Measurements from ENCODE around the gene NDUFS4.
A peak's percentile ranks its signal among the peaks of the same experiment; 100 is the strongest.
"Not testable (repeated sequence)": the region's sequence is repeated elsewhere in the genome, so short reads cannot be mapped to it uniquely, and the experiment has no call there.

Gene NDUFS4

GRCh38 chr5:53560506-53561191 is at the start of gene NDUFS4:
TSS of gene NDUFS4 (plus strand) at chr5:53560639. CDS start at chr5:53560663, 24 bp downstream.
- DNase-seq, result peak; percentile 35

- no peak for DNase-seq
Measured at GRCh38 chr5:53512539-53512938, 47.9 kb upstream of the NDUFS4 start.

GRCh38 chr5:53515988-53516387 is 44.5 kb upstream of the NDUFS4 start:
- DNase-seq, result no peak

- DNase-seq, result no peak
Measured at GRCh38 chr5:53520813-53521212, 39.6 kb upstream of the NDUFS4 start.

GRCh38 chr5:53537711-53538110 is 22.7 kb upstream of the NDUFS4 start:
- DNase-seq, result no peak

- not testable (repeated sequence) for DNase-seq
Measured at GRCh38 chr5:53540739-53541138, 19.7 kb upstream of the NDUFS4 start.

GRCh38 chr5:53541859-53542258 is 18.6 kb upstream of the NDUFS4 start:
- DNase-seq, result no peak

- no peak for DNase-seq
Measured at GRCh38 chr5:53542926-53543325, 17.5 kb upstream of the NDUFS4 start.

- no peak for DNase-seq
Measured at GRCh38 chr5:53543401-53543800, 17.0 kb upstream of the NDUFS4 start.

GRCh38 chr5:53545744-53546143 is 14.7 kb upstream of the NDUFS4 start:
- DNase-seq, result no peak

GRCh38 chr5:53547226-53547625 is 13.2 kb upstream of the NDUFS4 start:
- DNase-seq, result no peak

- not testable (repeated sequence) for DNase-seq
Measured at GRCh38 chr5:53548501-53548900, 11.9 kb upstream of the NDUFS4 start.

GRCh38 chr5:53549792-53550191 is 10.6 kb upstream of the NDUFS4 start:
- no peak for DNase-seq

- DNase-seq, result no peak
Measured at GRCh38 chr5:53552561-53552960, 7.9 kb upstream of the NDUFS4 start.

GRCh38 chr5:53554444-53554843 is 6.0 kb upstream of the NDUFS4 start:
- no peak for DNase-seq

GRCh38 chr5:53555160-53555559 is 5.3 kb upstream of the NDUFS4 start:
- no peak for DNase-seq

- no peak for DNase-seq
Measured at GRCh38 chr5:53556001-53556400, 4.4 kb upstream of the NDUFS4 start.

- DNase-seq, result no peak
Measured at GRCh38 chr5:53557386-53557785, 3.1 kb upstream of the NDUFS4 start.

GRCh38 chr5:53558966-53559365 is 1.5 kb upstream of the NDUFS4 start:
- DNase-seq, result no peak

GRCh38 chr5:53560028-53560427 is 411 bp upstream of the NDUFS4 start:
- no peak for DNase-seq

- DNase-seq, result no peak
Measured at GRCh38 chr5:53568401-53568800, 8.0 kb downstream of the NDUFS4 start.

- DNase-seq, result no peak
Measured at GRCh38 chr5:53568871-53569270, 8.4 kb downstream of the NDUFS4 start.

- DNase-seq, result no peak
Measured at GRCh38 chr5:53569453-53569852, 9.0 kb downstream of the NDUFS4 start.

GRCh38 chr5:53571403-53571802 is 11.0 kb downstream of the NDUFS4 start:
- DNase-seq, result no peak

- no peak for DNase-seq
Measured at GRCh38 chr5:53575101-53575500, 14.7 kb downstream of the NDUFS4 start.
